PC-3 (cell line): Measurements from ENCODE around the gene CNIH2.

ENCODE experiments used
- CTCF ChIP-seq: fragments of 300-600 bp; sonication (generic); conservative IDR thresholded peaks from 2 replicates; pipeline ENCODE4 v1.5.1; 2017; ENCODE audit warnings: antibody characterized with exemption, low read depth, mild to moderate bottlenecking, low read length
- EZH2 ChIP-seq: fragments of 300-600 bp; sonication (generic); IDR thresholded peaks from one replicate; pipeline ENCODE4 v1.6.1; 2017; ENCODE audit warnings: antibody characterized with exemption, mild to moderate bottlenecking, low read length; ENCODE audit not compliant: unreplicated experiment
- EZH2phosphoT487 ChIP-seq: fragments of 300-600 bp; sonication (generic); IDR thresholded peaks from 2 replicates; pipeline ENCODE4 v1.6.1; 2018; ENCODE audit warnings: mild to moderate bottlenecking, antibody characterized with exemption, low read length, borderline replicate concordance

DNA sequence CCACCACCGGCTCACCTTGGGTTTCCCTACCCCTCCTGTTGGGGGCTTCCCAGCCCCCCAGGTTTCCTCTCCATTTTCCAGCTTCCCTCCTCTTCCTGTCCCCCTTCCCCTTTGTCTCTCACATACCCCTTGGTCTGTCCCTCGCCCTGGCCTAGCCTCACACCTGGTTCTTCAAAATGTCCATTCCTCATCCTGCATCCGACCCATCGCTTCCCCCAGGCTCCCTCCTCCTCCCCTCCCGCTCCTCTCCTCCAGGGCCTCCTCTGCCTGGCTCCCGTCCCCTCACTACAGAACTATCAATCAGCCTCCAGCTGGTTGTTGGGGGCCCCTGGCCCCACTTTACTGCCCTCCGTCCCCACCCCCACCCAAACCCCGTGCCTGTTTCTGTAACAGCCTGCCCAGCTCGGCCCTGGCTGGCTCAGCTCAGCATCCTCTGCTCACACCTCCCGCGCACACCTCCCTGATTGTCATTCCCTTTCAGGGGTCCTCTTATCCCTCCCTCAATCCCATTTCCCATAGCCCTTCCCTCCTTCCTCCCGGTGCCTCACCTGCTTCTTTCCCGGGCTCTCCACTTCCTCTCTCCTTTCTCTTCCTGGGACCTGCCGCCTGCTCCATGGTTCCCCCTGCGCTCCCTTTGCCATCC, 1.2 kb downstream of the CNIH2 start:
- TF ChIP-seq EZH2phosphoT487: no peak
- TF ChIP-seq CTCF: no peak
- TF ChIP-seq EZH2: no peak
